Measurements from ENCODE around the gene ZSCAN18.
"Not testable (repeated sequence)": the region's sequence is repeated elsewhere in the genome, so short reads cannot be mapped to it uniquely, and the experiment has no call there.

ZSCAN18 gene

GRCh38 chr19:58097781-58098681 is at the start of gene ZSCAN18:
ZSCAN18 (minus strand) TSS chr19:58098231; CDS start chr19:58090267, 7,964 bp downstream.
- DNase-seq (ENCODE audit: low read depth): peak; percentile 91

- DNase-seq (ENCODE audit: low read depth): not testable (repeated sequence)
Observed at GRCh38 chr19:58147475-58147874, 49.4 kb upstream of the ZSCAN18 start.

GRCh38 chr19:58145849-58146248 is 47.8 kb upstream of the ZSCAN18 start:
- no peak for DNase-seq (ENCODE audit: low read depth)

GRCh38 chr19:58134244-58134643 is 36.2 kb upstream of the ZSCAN18 start:
- no peak for DNase-seq (ENCODE audit: low read depth)

GRCh38 chr19:58129284-58129683 is 31.3 kb upstream of the ZSCAN18 start:
- no peak for DNase-seq (ENCODE audit: low read depth)

- DNase-seq (ENCODE audit: low read depth): no peak
Observed at GRCh38 chr19:58128041-58128685, 30.1 kb upstream of the ZSCAN18 start.

GRCh38 chr19:58123354-58123753 is 25.3 kb upstream of the ZSCAN18 start:
- DNase-seq (ENCODE audit: low read depth): no peak

- DNase-seq (ENCODE audit: low read depth): no peak
Observed at GRCh38 chr19:58118979-58119733, 21.1 kb upstream of the ZSCAN18 start.

- no peak for DNase-seq (ENCODE audit: low read depth)
Observed at GRCh38 chr19:58117841-58118575, 20.0 kb upstream of the ZSCAN18 start.

GRCh38 chr19:58108546-58108817 is 10.5 kb upstream of the ZSCAN18 start:
- DNase-seq (ENCODE audit: low read depth): no peak

- DNase-seq (ENCODE audit: low read depth): no peak
Observed at GRCh38 chr19:58107778-58108545, 9.9 kb upstream of the ZSCAN18 start.

GRCh38 chr19:58098682-58098998 is 609 bp upstream of the ZSCAN18 start:
- DNase-seq (ENCODE audit: low read depth): no peak

GRCh38 chr19:58097349-58097748 is 682 bp downstream of the ZSCAN18 start:
- no peak for DNase-seq (ENCODE audit: low read depth)

- no peak for DNase-seq (ENCODE audit: low read depth)
Observed at GRCh38 chr19:58096884-58097283, 1.1 kb downstream of the ZSCAN18 start.

- no peak for DNase-seq (ENCODE audit: low read depth)
Observed at GRCh38 chr19:58095328-58095727, 2.7 kb downstream of the ZSCAN18 start.

- no peak for DNase-seq (ENCODE audit: low read depth)
Observed at GRCh38 chr19:58093071-58093470, 5.0 kb downstream of the ZSCAN18 start.

- no peak for DNase-seq (ENCODE audit: low read depth)
Observed at GRCh38 chr19:58091251-58091995, 6.6 kb downstream of the ZSCAN18 start.

GRCh38 chr19:58089846-58090245 is 8.2 kb downstream of the ZSCAN18 start:
- no peak for DNase-seq (ENCODE audit: low read depth)

- DNase-seq (ENCODE audit: low read depth): no peak
Observed at GRCh38 chr19:58088521-58089052, 9.4 kb downstream of the ZSCAN18 start.
